Bone marrow (tissue), 2 donors: ENCODE data around the gene GTF2A1.

ENCODE experiments used
- DNase-seq, 2 donors: peaks; one replicate each; lab custom pipeline; 2025; lab: John Stamatoyannopoulos, UW

Gene GTF2A1

DNA sequence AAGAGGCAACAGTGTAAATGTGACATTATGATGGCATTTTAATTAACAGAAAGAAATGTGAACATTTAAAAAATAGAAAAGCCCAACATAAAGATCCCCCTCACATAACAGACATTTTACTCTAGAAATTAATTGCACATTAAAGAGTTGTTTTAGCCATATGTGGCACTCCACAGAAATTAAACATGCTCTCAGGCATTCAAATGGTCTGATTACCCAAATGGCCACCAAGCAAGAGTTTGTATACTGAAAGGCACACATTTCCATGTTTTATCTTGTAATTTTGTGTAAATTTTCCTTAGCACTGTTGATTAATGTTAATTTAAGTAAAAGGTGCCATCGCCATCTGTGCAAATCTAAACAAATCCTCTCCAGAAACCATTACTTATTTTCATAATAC lies 43.5 kb downstream of the GTF2A1 start:
- DNase-seq, result no peak

DNA sequence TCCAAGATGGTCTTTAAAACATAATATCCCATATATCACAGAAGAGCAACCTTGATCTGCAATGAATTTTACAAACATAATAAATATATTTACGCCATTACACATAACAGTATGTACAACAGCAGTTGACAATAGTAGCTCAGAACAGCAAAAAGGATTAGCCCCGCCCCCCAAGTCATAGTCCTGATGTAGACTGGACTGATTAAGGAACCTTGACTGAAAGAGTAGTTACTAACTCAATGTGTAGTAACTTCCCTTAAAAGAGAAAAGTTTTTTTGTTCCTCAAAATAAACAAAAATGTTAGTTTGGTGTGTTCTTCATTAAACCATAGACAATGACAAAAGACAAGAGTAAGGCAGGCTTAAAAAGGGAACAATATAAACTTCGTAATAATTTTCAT lies 44.5 kb downstream of the GTF2A1 start:
- peak in 1 of 2 donors; percentile 42 for DNase-seq

DNA sequence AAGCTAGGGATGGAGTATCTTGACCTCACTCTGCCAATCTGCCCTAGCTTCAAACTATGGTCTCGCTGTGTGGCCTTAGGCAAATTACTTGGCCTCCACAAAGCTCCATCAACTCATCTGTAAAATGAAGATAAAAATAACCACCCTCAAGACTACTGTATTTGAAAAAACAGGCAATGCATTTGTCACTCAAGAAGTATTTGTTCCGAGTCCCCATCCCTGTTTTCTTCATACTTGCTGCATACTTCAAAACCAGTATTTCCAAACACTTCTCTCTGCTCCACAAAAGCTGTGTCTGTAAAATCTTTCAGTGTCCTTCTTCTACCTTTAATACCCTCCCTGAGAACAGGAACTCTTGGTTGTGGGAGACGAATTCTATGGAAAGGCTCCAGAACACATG lies 47.9 kb downstream of the GTF2A1 start:
- DNase-seq, result no peak

DNA sequence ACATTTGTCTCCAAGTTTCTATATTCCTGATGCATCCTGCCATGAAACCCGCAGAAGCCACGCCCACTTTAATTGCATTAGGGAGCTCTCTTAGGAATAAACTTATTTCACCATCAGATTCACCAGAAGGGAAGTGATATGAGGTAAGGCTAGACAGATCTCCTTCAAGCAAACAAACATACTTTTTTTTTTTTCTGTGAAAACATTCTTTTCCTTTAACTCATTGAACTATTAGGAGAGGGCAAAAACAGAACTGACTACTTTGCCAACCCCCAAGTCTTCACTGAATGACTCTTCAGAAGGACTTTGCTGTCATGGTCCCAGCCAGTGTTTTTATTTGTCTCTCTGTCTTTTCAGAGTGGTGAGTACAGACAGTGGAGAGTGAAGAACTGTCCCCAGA lies 48.4 kb downstream of the GTF2A1 start:
- DNase-seq, result no peak

GRCh38 chr14:81170829-81171195 lies 49.9 kb downstream of the GTF2A1 start:
- no peak for DNase-seq

GRCh38 chr14:81170104-81170828 lies 50.5 kb downstream of the GTF2A1 start:
- peak; percentile 74 to 76 for DNase-seq

GRCh38 chr14:81169711-81170103 lies 51.1 kb downstream of the GTF2A1 start:
- peak; percentile 33 to 68 for DNase-seq

GRCh38 chr14:81169267-81169666 lies 51.5 kb downstream of the GTF2A1 start:
- no peak for DNase-seq

DNA sequence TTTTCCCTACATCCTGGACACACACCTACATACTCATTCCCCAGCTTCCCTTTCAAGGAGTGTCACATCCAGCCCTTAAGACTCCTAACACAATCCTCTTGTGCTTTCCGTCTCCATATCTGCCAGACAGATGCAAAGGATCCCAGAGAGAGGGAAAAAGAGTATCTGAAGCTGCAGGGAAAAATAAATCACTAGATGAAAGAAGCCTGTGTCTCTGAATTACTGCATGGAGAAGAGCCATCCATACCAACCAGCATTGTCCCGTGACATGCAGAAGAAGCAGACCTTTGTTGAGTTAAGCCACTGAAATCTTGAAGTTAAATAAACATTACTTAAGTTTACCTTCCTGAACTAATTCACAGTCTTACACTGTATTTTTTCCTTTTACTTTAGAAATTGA lies 54.6 kb downstream of the GTF2A1 start:
- no peak for DNase-seq

- DNase-seq, result no peak
Measured at GRCh38 chr14:81165188-81165587, 55.6 kb downstream of the GTF2A1 start.

GRCh38 chr14:81164167-81164774 lies 56.5 kb downstream of the GTF2A1 start:
- peak in 1 of 2 donors; percentile 31 for DNase-seq

- peak in 1 of 2 donors; percentile 48 for DNase-seq
Measured at GRCh38 chr14:81162941-81163340, 57.8 kb downstream of the GTF2A1 start.

- no peak for DNase-seq
Measured at GRCh38 chr14:81161749-81162148, 59.0 kb downstream of the GTF2A1 start.

- DNase-seq, result no peak
Measured at GRCh38 chr14:81161088-81161487, 59.7 kb downstream of the GTF2A1 start.

GRCh38 chr14:81157431-81157830 lies 63.3 kb downstream of the GTF2A1 start:
- peak in 1 of 2 donors; percentile 66 for DNase-seq

GRCh38 chr14:81153187-81153586 lies 67.6 kb downstream of the GTF2A1 start:
- DNase-seq, result no peak

DNA sequence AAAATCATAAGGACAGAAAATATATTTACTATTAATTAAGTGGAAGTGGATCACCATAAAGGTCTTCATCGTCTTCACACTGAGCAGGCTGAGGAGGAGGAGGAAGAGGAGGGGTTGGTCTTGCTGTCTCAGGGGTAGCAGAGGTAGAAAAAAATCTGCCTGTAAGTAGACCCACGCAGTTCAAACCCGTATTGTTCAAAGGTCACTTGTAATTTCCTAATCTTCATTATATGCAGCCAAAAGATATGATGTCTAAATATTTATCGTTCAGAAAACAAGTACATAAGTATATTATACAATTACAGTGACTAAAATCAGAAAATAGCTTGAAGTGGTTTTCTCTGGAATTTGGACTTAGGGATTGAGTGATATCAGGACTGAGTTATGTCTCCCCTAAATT lies 72.1 kb downstream of the GTF2A1 start:
- DNase-seq, result no peak

DNA sequence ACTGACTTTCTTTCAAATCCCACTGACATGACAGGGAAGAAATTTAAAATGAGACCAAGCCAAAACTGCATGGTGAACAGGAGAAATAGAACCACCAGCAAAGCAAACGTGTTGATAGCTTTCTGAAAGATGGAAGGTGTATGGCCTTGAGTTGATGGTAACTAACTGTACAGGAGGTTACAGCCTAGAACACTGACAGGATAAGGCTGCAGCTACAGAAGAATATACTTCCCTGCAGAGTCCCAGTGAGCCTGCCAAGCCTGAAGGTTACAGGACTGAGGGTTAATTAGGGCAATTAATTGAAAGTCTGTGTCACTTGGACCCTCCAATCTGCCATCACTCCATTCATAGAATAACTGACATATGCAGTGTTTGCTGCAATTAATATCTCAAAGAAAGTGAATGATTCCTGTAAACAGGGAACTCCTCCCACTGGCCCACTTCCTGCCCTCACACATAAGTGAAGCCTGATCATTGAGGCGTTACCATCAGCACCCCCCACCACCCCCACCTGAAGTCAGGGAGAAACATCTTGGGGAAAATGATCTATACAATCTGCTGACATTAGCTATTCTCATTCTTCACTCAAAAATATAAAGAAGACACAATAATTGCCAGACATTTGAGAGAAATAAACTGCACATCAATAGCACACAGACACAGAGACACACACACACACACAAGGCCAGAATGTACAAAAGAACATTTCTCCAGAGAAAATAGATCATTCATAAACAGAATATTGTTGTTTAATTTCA lies 73.4 kb downstream of the GTF2A1 start:
- no peak for DNase-seq

DNA sequence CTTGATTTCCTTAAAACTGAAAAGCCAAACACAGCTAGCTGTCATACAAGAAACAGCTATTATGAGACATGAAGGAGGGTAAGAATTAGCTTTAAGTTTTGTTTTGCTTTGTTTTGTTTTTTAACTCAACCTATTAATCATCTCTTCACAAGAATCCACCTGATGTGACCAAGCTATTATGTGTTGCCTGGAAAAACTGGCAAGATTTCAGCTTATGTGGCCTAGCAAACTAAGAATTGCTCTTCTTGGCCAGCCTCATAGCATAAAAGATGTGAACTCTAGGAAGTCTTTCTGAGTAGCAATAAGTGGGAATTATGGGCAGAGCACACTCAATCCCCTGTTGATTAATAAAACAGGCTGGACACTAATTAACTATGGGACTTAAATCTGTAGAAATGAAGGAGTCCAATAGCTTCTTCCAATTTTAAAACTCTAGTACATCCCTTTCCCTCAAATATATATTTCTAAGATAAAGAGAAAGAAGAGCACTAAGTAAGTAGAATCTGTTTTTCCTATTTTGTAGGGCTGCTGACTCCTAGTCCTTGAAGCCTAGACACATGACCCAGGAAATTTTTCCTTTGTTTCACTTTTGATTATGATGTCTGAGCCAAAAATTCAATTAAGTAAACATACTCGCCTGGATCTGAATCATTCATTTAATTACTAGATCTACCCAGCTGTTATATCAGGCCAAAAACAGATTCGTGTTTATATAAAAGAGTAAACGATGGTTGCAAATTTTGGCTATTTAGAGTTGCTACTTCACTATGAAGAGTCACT lies 75.7 kb downstream of the GTF2A1 start:
- no peak for DNase-seq

- DNase-seq, result no peak
Measured at GRCh38 chr14:81143793-81144192, 77.0 kb downstream of the GTF2A1 start.

DNA sequence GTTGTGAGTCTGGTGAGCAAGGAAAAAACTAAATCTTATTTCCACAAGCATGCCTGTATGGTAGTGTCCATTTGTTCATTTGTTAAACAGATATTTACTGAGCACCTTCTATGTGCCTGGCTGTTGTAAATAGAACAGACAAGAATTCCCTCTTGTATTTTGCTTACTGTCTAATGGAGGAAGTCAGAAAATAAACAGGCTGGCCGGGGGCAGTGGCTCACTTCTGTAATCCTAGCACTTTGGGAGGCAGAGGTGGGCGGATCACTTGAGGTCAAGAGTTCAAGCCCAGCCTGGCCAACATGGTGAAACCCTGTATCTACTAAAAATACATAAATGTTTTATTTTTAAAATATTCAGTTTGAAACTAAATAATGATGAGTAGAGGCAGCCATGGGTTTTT lies 79.3 kb downstream of the GTF2A1 start:
- DNase-seq, result no peak

- DNase-seq, result no peak
Measured at GRCh38 chr14:81138429-81138828, 82.3 kb downstream of the GTF2A1 start.
